NB4 (cell line): ENCODE data around the gene PPP1R3C.

Experiments
- CTCF ChIP-seq: IDR thresholded peaks from one replicate; pipeline ENCODE4 v1.5.1; 2012; ENCODE audit warnings: low read depth, low read length
- TF ChIP-seq, protein P1 (sequence below): IDR thresholded peaks from 2 replicates; pipeline ENCODE4 v1.6.1; 2011; ENCODE audit warnings: low read depth, low read length

DNA sequence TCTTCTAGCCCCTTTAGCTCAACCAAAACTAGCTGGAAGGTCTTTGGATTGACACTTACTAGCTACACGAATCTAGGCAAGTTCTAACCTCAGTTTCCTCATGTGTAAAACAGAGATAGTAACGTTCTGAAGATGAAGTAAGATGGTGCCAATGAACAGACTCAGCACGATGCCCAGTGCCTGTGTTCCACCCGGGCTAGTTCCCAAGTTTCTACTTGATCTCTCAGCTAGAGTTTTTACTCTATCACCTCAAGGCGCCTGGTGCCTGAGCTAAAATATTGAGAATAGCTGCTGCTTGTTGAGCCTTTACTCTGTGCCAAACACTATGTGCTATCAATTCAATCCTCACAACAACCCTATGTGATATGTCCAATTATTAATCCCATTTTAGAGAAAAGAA, 1.4 kb upstream of the PPP1R3C start:
- no peak for TF ChIP-seq CTCF
- TF ChIP-seq, protein P1, sequence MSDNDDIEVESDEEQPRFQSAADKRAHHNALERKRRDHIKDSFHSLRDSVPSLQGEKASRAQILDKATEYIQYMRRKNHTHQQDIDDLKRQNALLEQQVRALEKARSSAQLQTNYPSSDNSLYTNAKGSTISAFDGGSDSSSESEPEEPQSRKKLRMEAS = no peak
